CD4-positive, alpha-beta T cell treated with Interferon alpha-2 for 1 hour (primary cell): ENCODE results near the gene LTF.
A peak's percentile ranks its signal among the peaks of the same experiment; 100 is the strongest.
"Not testable (repeated sequence)": the region's sequence is repeated elsewhere in the genome, so short reads cannot be mapped to it uniquely, and the experiment has no call there.

Experiments used
- DNase-seq, 2 donors: peaks; one replicate each; pipeline ENCODE4 v3.0.0-alpha.2; 2020 to 2022

LTF gene

DNA sequence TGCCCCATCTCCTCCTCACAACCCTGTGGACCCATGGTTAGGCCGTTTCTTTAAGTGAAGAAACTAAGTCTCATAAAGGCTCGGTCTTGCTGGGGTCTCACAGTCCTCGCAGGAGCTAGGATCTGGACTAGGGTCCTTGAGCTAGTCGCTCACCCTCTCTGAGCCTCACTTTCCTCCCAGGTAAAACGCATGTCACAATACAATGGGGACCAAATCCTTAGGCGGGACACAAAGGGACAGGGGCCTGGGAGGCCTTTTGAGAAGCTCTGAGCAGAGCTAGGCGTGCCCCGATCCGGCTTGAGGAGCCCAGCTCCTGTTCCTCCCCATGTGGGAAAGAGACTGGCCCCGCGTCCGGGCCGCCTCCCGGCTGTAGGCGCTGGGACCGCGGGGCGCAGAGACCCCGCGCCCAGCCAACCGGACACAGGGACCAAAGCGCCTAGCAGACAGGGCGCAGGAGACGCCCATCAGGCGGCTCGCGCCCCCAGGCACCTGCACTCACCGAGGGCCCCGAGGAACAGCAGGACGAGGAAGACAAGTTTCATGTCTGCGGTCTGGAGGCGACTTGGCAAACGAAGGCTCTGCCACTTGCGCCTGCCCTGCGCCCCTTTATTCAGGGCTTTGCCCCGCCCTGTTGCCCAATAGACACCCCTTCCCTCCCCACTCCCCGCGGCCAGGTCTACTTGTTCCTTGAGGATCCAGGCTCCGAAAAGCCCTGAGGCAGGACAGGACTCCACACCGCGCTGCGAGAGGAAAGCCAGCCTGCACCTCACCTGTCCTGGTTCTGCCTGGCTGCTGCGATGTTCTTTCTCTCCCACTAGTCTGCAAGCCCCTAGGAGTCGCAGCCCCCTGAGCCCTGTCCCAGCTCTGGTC, at the start of gene LTF:
Gene LTF, minus strand, starts transcription at position 580 of the 870 bp plus-strand sequence. Its CDS starts 38 bp downstream, at position 542.
- DNase-seq: no peak

DNA sequence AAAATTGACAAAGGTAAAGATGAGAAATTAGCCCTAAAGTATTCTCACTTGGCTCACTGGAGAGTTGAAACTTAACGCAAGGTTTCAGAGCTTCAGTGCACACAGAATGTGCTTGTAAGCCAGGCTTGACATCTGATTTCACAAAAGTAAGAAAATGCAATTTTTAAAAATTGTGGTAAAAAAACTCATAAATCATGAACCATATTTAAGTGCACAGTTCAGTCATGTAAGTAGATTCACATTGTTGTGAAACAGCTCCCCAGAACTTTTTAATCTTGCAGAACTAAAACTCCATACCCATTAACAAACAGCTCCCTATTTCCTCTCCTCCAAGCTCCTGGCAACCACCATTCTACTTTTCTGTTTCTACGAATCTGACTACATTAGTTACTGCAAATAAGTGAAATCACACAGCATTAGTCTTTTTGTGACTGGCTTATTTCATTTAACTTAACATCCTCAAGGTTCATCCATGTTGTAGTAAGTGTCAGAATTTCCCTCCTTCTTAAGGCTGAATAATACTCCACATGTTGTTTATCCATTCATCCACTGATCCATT, 47.6 kb upstream of the LTF start:
- DNase-seq: no peak

GRCh38 chr3:46509661-46510187, 45.0 kb upstream of the LTF start:
- DNase-seq: no peak

GRCh38 chr3:46508850-46509591, 44.3 kb upstream of the LTF start:
- DNase-seq: no peak

GRCh38 chr3:46506526-46506925, 41.8 kb upstream of the LTF start:
- DNase-seq: no peak

- no peak for DNase-seq
These were observed 41.2 kb upstream of the LTF start for GRCh38 chr3:46505953-46506352.

DNA sequence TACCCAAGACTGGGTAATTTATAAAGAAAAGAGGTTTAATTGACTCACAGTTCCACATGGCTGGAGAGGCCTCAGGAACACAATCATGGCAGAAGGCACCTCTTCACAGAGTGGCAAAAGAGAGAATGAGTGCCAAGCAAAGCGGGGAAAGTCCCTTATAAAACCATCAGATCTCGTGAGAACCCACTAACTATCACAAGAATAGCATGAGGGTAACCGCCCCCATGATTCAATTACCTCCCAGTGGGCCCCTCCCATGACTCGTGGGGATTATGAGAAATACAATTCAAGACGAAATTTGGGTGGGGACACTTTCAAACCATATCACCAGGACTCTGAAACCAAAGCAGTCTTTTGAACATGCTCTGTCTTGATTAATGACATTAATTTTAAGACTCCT, 40.1 kb upstream of the LTF start:
- DNase-seq: peak in 1 of 2 donors; percentile 1

DNA sequence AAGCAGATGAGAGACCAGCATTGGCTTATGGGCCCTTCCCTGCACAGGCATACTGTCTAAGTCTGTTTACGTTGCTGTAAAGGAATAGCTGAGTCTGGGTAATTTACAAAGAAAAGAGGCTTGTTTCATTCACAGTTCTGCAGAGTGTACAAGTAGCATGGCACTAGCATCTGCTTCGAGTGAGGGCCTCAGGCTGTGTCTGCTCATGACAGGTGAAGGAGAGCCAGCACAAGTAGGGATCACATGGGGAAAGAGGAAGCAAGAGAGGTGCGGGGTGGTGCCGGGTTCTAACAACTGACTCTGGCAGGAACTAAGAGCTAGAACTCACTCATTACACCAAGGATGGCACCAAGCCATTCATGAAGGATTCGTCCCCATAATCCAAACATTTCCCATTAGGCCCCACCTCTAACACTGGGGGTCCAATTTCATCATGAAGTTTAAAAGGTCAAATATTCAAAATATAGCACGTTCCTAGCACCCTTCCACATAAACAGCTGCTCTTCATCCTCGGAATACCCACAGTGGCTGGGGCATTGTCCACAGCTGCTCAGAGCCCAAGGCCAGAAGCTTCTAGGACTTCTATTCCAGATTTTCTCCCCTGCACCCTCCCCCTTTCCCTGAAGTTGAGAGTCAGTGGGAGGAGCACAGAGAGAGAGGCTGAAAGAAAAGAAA, 38.6 kb upstream of the LTF start:
- no peak for DNase-seq

GRCh38 chr3:46501702-46502101, 37.0 kb upstream of the LTF start:
- DNase-seq: no peak

DNA sequence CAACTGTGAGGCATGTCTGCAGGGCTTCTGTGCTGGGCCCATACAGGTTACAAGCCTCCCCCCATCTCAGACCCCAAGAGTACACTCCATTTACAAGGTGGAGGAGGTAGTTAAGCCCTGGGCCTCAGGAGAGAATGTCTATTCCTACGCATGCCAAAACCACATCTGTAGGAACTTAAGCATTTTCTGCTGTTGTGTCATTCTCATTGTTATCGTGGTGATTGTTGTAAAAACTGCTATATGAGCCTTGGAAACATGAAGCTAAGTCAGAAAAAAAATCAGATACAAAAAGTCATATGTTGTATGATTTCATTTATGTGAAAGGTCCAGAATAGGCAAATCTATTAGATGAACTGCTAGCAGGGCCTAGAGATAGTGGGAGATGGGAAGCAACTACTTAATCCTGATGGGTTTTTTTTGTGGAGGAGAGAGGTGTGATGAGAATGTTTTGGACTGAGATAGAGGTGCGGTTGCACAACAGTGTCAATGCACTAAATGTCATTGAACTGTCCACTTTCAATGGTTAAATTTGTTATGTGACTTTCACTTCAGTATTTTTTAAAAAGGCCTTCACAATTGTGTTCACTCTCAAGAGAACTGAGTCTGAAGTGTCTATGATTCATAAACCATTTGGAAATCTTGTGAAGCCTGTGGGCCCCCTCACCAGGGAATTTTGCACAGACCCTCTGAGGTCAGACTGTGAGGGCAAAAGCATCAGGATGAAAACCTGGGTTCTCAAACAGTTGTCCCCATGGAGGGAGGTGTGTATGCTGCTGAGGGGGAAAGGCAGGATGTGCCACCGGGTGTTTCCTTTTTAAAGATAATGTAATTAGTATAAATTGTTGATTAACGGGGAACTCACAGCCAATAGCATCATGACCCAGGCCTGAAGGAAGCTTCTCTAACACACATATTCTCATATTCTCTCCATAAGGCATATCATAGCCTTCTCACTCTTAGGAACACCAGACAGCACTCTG, 36.2 kb upstream of the LTF start:
- DNase-seq: no peak

DNA sequence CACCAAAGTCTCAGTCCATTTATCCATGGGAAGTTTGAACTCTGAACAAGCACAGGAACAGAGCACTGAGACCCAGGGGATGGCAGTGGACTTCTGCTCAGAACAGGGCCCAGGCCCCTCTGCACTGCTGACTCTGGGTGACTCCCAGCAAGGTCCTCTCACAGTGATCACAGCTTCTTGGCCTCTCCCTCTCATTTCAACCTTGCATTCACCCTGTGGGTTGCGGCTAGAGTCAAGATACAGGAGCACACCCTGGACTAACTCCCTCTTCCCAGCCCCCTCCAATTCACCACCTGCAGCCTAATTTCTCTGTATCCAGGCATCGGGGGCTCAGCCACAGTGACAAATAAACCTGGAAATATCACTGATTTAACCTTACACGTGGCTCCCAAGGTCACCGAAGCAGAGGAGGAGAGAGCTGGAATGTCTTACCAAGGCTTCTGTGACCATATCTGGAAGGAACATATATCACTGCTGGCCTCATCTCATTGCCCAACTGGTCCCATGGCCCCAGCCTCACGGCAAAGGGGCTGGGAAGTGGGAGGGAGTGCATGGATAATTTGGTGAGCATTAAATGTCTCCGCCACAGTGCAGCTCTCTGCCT, 34.3 kb upstream of the LTF start:
- no peak for DNase-seq

- DNase-seq: no peak
These were observed 33.0 kb upstream of the LTF start, which contains the start of gene RTP3 for GRCh38 chr3:46497556-46498265. Gene RTP3, plus strand, starts transcription at chr3:46497976. Its CDS starts 87 bp downstream, at chr3:46498063.

DNA sequence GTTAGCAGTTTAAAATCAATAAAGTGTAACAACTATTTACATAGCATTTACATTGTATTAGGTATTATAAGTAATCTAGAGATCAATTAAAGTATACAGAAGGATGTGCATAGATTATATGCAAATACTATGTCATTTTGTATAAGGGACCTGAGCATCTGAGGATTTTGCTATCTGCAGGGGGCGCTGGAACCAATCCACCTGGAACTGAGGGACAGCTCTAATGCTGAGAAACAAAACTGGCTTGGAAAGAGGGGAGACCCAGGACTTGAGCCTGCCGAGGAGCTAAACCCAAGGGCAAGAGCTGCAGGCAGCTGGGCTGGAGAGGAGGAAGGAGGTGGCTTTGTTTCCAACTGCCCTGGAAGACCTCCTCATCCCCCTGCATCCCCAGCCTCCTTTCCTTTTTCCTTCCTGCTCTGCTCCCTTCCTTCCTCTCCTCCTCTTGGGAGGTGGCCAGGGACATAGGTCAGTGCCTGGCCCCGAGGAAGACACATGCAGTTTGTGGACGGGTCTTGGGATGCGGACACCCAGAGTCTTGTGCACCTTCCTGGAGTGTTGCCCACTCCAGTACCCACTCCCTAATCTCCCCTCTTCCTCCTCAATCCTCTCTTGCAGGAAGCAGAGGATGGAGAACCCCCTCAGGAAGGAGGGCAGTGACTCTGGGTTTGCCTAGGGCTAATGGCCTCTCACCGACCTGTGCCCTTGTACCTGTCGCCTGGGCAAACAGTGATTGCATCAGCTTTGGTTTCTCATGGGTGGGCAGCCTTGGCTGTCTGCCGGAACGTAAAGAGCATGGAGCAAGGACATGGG, 32.2 kb upstream of the LTF start:
- peak; percentile 31 to 55 for DNase-seq

GRCh38 chr3:46495901-46496456, 31.3 kb upstream of the LTF start:
- DNase-seq: no peak

- DNase-seq: not testable (repeated sequence)
These were observed 29.8 kb upstream of the LTF start for GRCh38 chr3:46494491-46494890.

GRCh38 chr3:46492890-46493547, 28.3 kb upstream of the LTF start:
- no peak for DNase-seq

DNA sequence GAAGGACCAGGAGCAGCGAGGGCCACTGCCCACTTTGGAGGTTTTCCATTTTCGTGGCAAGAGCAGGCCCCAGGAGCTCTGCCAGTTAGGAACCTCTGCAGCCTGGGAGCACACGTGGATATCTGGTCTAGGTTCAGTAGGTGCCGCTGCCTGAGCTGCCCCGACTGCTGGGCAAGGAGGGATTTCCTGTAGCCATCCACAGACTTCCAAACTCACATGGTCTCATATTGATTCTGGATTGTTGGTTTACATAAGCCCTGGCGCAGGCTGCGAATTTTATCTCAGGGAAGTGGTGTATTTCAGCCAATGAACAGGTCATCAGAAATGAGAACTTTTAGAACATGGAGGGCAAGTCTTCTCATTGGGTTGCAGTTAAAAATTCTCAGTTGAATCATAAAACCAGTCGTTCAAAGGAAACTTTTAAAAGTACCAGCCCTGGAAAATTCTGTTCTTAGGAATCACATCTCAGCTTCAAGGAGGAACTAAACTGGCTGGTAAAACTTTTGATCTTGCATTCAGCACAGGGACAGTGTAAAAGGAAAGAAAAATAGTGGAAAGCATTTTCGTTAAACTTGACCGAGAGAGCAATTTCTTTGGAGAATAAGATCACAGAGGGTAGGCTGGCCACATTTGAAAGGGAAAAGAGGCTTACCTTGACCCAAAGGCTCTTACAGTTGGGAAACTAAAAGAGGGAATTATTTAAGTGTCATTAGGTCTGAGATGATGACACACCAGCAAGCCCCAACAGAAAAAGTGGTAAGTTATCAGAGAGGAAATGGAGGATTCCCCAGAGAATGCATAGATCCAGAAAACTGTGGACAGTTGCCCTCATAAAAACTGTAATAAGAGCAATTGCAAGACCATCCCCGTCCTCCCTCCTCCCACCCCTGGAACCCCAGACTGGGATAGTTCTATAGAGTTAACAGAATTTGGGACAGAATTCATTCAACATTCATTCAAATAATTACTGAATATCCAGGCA, 26.7 kb upstream of the LTF start:
- DNase-seq: no peak
